ENCODE measurements around the gene SELENOP. TPM values are rescaled to one million over a fixed set of nuclear protein-coding genes. Genes with fewer than 3 reads are reported as not detected.
"Not testable (repeated sequence)": the region's sequence is repeated elsewhere in the genome, so short reads cannot be mapped to it uniquely, and the experiment has no call there.

SELENOP gene
- total RNA-seq (2014; rRNA removed; shearing (Covaris generic)) = 5.3 and 7.2 TPM in 2 replicates
- 3.4 and 5.4 TPM in 2 replicates for polyA plus RNA-seq (2015; cell fraction: cytosol; rRNA removed)
- 1.3 and 1.9 TPM in 2 replicates for polyA plus RNA-seq (2015; cell fraction: nucleus; rRNA removed)

- in situ Hi-C loops (cut with HindIII; ENCODE audit: low pct_unique_long_range_greater_than_20kb, low sequenced_read_pairs) = no loop called here
- DNase-seq (ENCODE audit: low read depth, low spot score) = peak; percentile 48
These were observed at the start of gene SELENOP for GRCh38 chr5:42811591-42812446. Gene SELENOP, minus strand, starts transcription at chr5:42811892. Its CDS starts 3,539 bp downstream, at chr5:42808353.

GRCh38 chr5:42858687-42859086 lies 47.0 kb upstream of the SELENOP start:
- in situ Hi-C loops (cut with HindIII; ENCODE audit: low pct_unique_long_range_greater_than_20kb, low sequenced_read_pairs) = no loop called here
- peak; percentile 28 for DNase-seq (ENCODE audit: low read depth, low spot score)

- in situ Hi-C loops (cut with HindIII; ENCODE audit: low pct_unique_long_range_greater_than_20kb, low sequenced_read_pairs) = no loop called here
- peak; percentile 81 for DNase-seq (ENCODE audit: low read depth, low spot score)
These were observed 46.4 kb upstream of the SELENOP start for GRCh38 chr5:42858031-42858643.

- in situ Hi-C loops (cut with HindIII; ENCODE audit: low pct_unique_long_range_greater_than_20kb, low sequenced_read_pairs) = no loop called here
- no peak for DNase-seq (ENCODE audit: low read depth, low spot score)
These were observed 44.1 kb upstream of the SELENOP start for GRCh38 chr5:42855811-42856210.

- in situ Hi-C loops (cut with HindIII; ENCODE audit: low pct_unique_long_range_greater_than_20kb, low sequenced_read_pairs) = no loop called here
These were observed 43.7 kb upstream of the SELENOP start for GRCh38 chr5:42855386-42855785.

GRCh38 chr5:42854795-42855194 lies 43.1 kb upstream of the SELENOP start:
- peak; percentile 54 for DNase-seq (ENCODE audit: low read depth, low spot score)
- in situ Hi-C loops (cut with HindIII; ENCODE audit: low pct_unique_long_range_greater_than_20kb, low sequenced_read_pairs) = no loop called here

More at GRCh38 chr5:42855386-42855785, 43.7 kb upstream of the SELENOP start:
- no peak for DNase-seq (ENCODE audit: low read depth, low spot score)

- in situ Hi-C loops (cut with HindIII; ENCODE audit: low pct_unique_long_range_greater_than_20kb, low sequenced_read_pairs) = no loop called here
- no peak for DNase-seq (ENCODE audit: low read depth, low spot score)
These were observed 41.1 kb upstream of the SELENOP start for GRCh38 chr5:42852826-42853225.

GRCh38 chr5:42851481-42851880 lies 39.8 kb upstream of the SELENOP start:
- in situ Hi-C loops (cut with HindIII; ENCODE audit: low pct_unique_long_range_greater_than_20kb, low sequenced_read_pairs) = no loop called here
- no peak for DNase-seq (ENCODE audit: low read depth, low spot score)

- DNase-seq (ENCODE audit: low read depth, low spot score) = no peak
- in situ Hi-C loops (cut with HindIII; ENCODE audit: low pct_unique_long_range_greater_than_20kb, low sequenced_read_pairs) = no loop called here
These were observed 36.9 kb upstream of the SELENOP start for GRCh38 chr5:42848545-42848944.

- DNase-seq (ENCODE audit: low read depth, low spot score); in situ Hi-C loops (cut with HindIII; ENCODE audit: low pct_unique_long_range_greater_than_20kb, low sequenced_read_pairs): not testable (repeated sequence)
These were observed 32.7 kb upstream of the SELENOP start for GRCh38 chr5:42844408-42844807.

- in situ Hi-C loops (cut with HindIII; ENCODE audit: low pct_unique_long_range_greater_than_20kb, low sequenced_read_pairs) = no loop called here
- no peak for DNase-seq (ENCODE audit: low read depth, low spot score)
These were observed 32.1 kb upstream of the SELENOP start for GRCh38 chr5:42843675-42844292.

- DNase-seq (ENCODE audit: low read depth, low spot score) = no peak
These were observed 31.4 kb upstream of the SELENOP start for GRCh38 chr5:42842921-42843641.

GRCh38 chr5:42840842-42841567 lies 29.3 kb upstream of the SELENOP start:
- in situ Hi-C loops (cut with HindIII; ENCODE audit: low pct_unique_long_range_greater_than_20kb, low sequenced_read_pairs) = no loop called here
- no peak for DNase-seq (ENCODE audit: low read depth, low spot score)

More at GRCh38 chr5:42842921-42843641, 31.4 kb upstream of the SELENOP start:
- in situ Hi-C loops (cut with HindIII; ENCODE audit: low pct_unique_long_range_greater_than_20kb, low sequenced_read_pairs) = no loop called here

GRCh38 chr5:42840269-42840668 lies 28.6 kb upstream of the SELENOP start:
- in situ Hi-C loops (cut with HindIII; ENCODE audit: low pct_unique_long_range_greater_than_20kb, low sequenced_read_pairs) = no loop called here
- no peak for DNase-seq (ENCODE audit: low read depth, low spot score)

GRCh38 chr5:42839196-42839595 lies 27.5 kb upstream of the SELENOP start:
- in situ Hi-C loops (cut with HindIII; ENCODE audit: low pct_unique_long_range_greater_than_20kb, low sequenced_read_pairs) = no loop called here
- no peak for DNase-seq (ENCODE audit: low read depth, low spot score)

GRCh38 chr5:42837601-42838000 lies 25.9 kb upstream of the SELENOP start:
- no peak for DNase-seq (ENCODE audit: low read depth, low spot score)
- in situ Hi-C loops (cut with HindIII; ENCODE audit: low pct_unique_long_range_greater_than_20kb, low sequenced_read_pairs) = no loop called here
